HepG2 (cell line): ENCODE measurements around the gene KLC4. TPM values are rescaled to one million over a fixed set of nuclear protein-coding genes. Genes with fewer than 3 reads are reported as not detected.

Experiments
- ATF7 ChIP-seq, 2 experiments: fragments of 450-650 bp in 1 of 2; sonication (generic) in 1 of 2; formaldehyde crosslinking in 1 of 2; IDR thresholded peaks; 2 replicates each; pipeline versions ENCODE4 v1.4.0 to v1.6.1; 2016 to 2020; ENCODE audit warnings: antibody characterized with exemption in 1 of 2, mild to moderate bottlenecking in 1 of 2, missing genetic modification reagents in 1 of 2
- CERS6 ChIP-seq: sonication (generic); formaldehyde crosslinking; IDR thresholded peaks from 2 replicates; pipeline ENCODE4 v1.5.0; 2020; ENCODE audit warnings: missing genetic modification reagents
- HNRNPK ChIP-seq: fragments of 200-400 bp; formaldehyde crosslinking; IDR thresholded peaks from 2 replicates; pipeline ENCODE4 v1.6.1; 2018; ENCODE audit warnings: low read length, low read depth, moderate library complexity, mild to moderate bottlenecking; ENCODE audit not compliant: poor library complexity, severe bottlenecking
- IRF1 ChIP-seq: sonication (generic); formaldehyde crosslinking; IDR thresholded peaks from 2 replicates; pipeline ENCODE4 v1.4.0; 2020; ENCODE audit warnings: low read depth, mild to moderate bottlenecking, missing genetic modification reagents
- MIXL1 ChIP-seq: IDR thresholded peaks from 2 replicates; pipeline ENCODE4 v1.6.1; 2016
- PHF8 ChIP-seq: sonication (generic); formaldehyde crosslinking; IDR thresholded peaks from 2 replicates; pipeline ENCODE4 v1.5.0; 2020; ENCODE audit warnings: missing genetic modification reagents
- POLR2AphosphoS2 ChIP-seq: IDR thresholded peaks from 2 replicates; pipeline ENCODE4 v1.6.1; 2011; ENCODE audit warnings: low read depth, low read length, improper control_type of control experiment
- RFX3 ChIP-seq: IDR thresholded peaks from 2 replicates; pipeline ENCODE4 v1.6.1; 2016; ENCODE audit warnings: missing biosample characterization, missing genetic modification reagents
- TRIM24 ChIP-seq: sonication (generic); formaldehyde crosslinking; IDR thresholded peaks from 2 replicates; pipeline ENCODE4 v1.8.0; 2022; ENCODE audit warnings: mild to moderate bottlenecking, missing genetic modification reagents
- ZNF280B ChIP-seq: sonication (generic); formaldehyde crosslinking; IDR thresholded peaks from 2 replicates; pipeline ENCODE4 v1.5.0; 2020; ENCODE audit warnings: missing genetic modification reagents, mild to moderate bottlenecking, borderline replicate concordance
- ZNF282 ChIP-seq: fragments of 450-650 bp; IDR thresholded peaks from 2 replicates; pipeline ENCODE4 v1.6.1; 2018; ENCODE audit not compliant: partially characterized antibody
- ZNF318 ChIP-seq: sonication (generic); formaldehyde crosslinking; IDR thresholded peaks from 2 replicates; pipeline ENCODE4 v1.4.0; 2020; ENCODE audit warnings: mild to moderate bottlenecking, missing genetic modification reagents
- ZNF441 ChIP-seq: sonication (generic); formaldehyde crosslinking; IDR thresholded peaks from 2 replicates; pipeline ENCODE4 v1.7.0; 2021; ENCODE audit warnings: missing genetic modification reagents, borderline replicate concordance
- ZNF713 ChIP-seq: sonication (generic); formaldehyde crosslinking; IDR thresholded peaks from 2 replicates; pipeline ENCODE4 v1.4.0; 2020; ENCODE audit warnings: mild to moderate bottlenecking, missing genetic modification reagents
- ZNF768 ChIP-seq: sonication (generic); formaldehyde crosslinking; IDR thresholded peaks from 2 replicates; pipeline ENCODE4 v1.4.0; 2020; ENCODE audit warnings: missing genetic modification reagents
- ZNF841 ChIP-seq: sonication (generic); formaldehyde crosslinking; IDR thresholded peaks from 2 replicates; pipeline ENCODE4 v1.8.1; 2023; ENCODE audit warnings: missing genetic modification reagents, borderline replicate concordance
- polyA plus RNA-seq, 8 experiments: library from polyadenylated mRNA; depleted of rRNA in 3 of 8; stranded (reverse) in 7 of 8; unstranded in 1 of 8; fragments of >200 nt; fragmentation: Illumina TruSeq in 4 of 8; extraction: Trizol in 4 of 8; gene quantifications; 2 replicates each; pipeline versions ENCODE4 v1.2.1 to v1.2.3, GENCODE V29; 2011 to 2016; ENCODE audit warnings: low read depth in 4 of 8, missing spikeins in 1 of 8, mixed read lengths in 1 of 8; ENCODE audit not compliant: insufficient read depth in 1 of 8
- total RNA-seq, 5 experiments: library from RNA; depleted of rRNA; stranded (reverse); fragments of >200 nt; fragmentation: Illumina TruSeq; extraction: Trizol; gene quantifications; 2 replicates each; pipeline ENCODE4 v1.2.3, GENCODE V29; 2016; ENCODE audit warnings: low read depth in 1 of 5

Gene KLC4
- total and polyA plus RNA-seq, 2 of the 13 experiments (the other 11 are each of a cell fraction or from before 2014, with no cell fraction given), result 45.4 to 70.4 TPM

- no peak; the same call in 1 of the 2 replicates for TF ChIP-seq ZNF280B (CRISPR knock-in tag)
- no peak for TF ChIP-seq ATF7 (IDR thresholded peaks at IDR 0.05)
- TF ChIP-seq ATF7 (CRISPR knock-in tag; IDR thresholded peaks at IDR 0.05), result 0 out of 2 replicates have a peak, but pooled peaks have one; percentile 40
- no peak for TF ChIP-seq TRIM24 (CRISPR knock-in tag)
- peak; percentile 96 for TF ChIP-seq HNRNPK
- TF ChIP-seq PHF8, result peak; percentile 77
- TF ChIP-seq POLR2AphosphoS2, result no peak
- TF ChIP-seq ZNF318 (CRISPR knock-in tag), result no peak
- TF ChIP-seq ZNF713 (CRISPR knock-in tag), result no peak
- peak; percentile 32; the same call in 1 of the 2 replicates for TF ChIP-seq RFX3 (CRISPR knock-in tag)
- no peak; the same call in 1 of the 2 replicates for TF ChIP-seq ZNF441 (CRISPR knock-in tag)
- TF ChIP-seq CERS6 (CRISPR knock-in tag), result no peak
- no peak for TF ChIP-seq ZNF841 (CRISPR knock-in tag)
- no peak for TF ChIP-seq IRF1 (CRISPR knock-in tag)
- peak; percentile 66; the same call in 1 of the 2 replicates for TF ChIP-seq MIXL1
- TF ChIP-seq ZNF768 (CRISPR knock-in tag), result peak; percentile 47; the same call in 1 of the 2 replicates
- no peak for TF ChIP-seq ZNF282
Observed at GRCh38 chr6:43013843-43014433, 45.5 kb upstream of the KLC4 start, which contains the start of the genes KLHDC3 and MEA1 (continued).
